SK-N-SH treated with all-trans-retinoic acid at 6 μM for 48 hours (cell line): ENCODE results near the gene NDUFAF2.

Experiments used
- ATAC-seq: fragments of 200-7000 bp; cut with Tn5 transposase; 3 replicates; pipeline ENCODE4 v1.9.1; 2020; ENCODE audit warnings: mild to moderate bottlenecking, moderate library complexity
- ARNTL ChIP-seq: fragments of 450-650 bp; formaldehyde crosslinking; IDR thresholded peaks from 2 replicates; pipeline ENCODE4 v1.5.0; 2020; ENCODE audit warnings: low read depth, mild to moderate bottlenecking, moderate library complexity, borderline replicate concordance
- BACH2 ChIP-seq: fragments of 250-450 bp; sonication (Bioruptor Pico); IDR thresholded peaks from 2 replicates; pipeline ENCODE4 v1.9.0; 2021; ENCODE audit warnings: mild to moderate bottlenecking, borderline replicate concordance
- CREB5 ChIP-seq: fragments of 250-450 bp; sonication (Bioruptor Pico); IDR thresholded peaks from 2 replicates; pipeline ENCODE4 v1.5.1; 2020; ENCODE audit warnings: low read depth, mild to moderate bottlenecking, moderate library complexity
- CSDC2 ChIP-seq: fragments of 250-450 bp; sonication (Bioruptor Pico); IDR thresholded peaks from 2 replicates; pipeline ENCODE4 v1.5.0; 2020; ENCODE audit warnings: mild to moderate bottlenecking, moderate library complexity
- CSRNP3 ChIP-seq: fragments of 250-450 bp; sonication (Bioruptor Pico); IDR thresholded peaks from 2 replicates; pipeline ENCODE4 v1.5.1; 2021; ENCODE audit warnings: mild to moderate bottlenecking, moderate library complexity
- ESRRG ChIP-seq: fragments of 250-450 bp; sonication (Bioruptor Pico); IDR thresholded peaks from 2 replicates; pipeline ENCODE4 v1.6.1; 2021; ENCODE audit warnings: mild to moderate bottlenecking
- GLIS3 ChIP-seq: fragments of 250-450 bp; sonication (Bioruptor Pico); IDR thresholded peaks from 2 replicates; pipeline ENCODE4 v1.5.0; 2020; ENCODE audit warnings: mild to moderate bottlenecking, moderate library complexity
- ISL1 ChIP-seq: fragments of 250-450 bp; sonication (Bioruptor Pico); IDR thresholded peaks from 2 replicates; pipeline ENCODE4 v2.1.2; 2022; ENCODE audit warnings: mild to moderate bottlenecking, moderate library complexity
- OSR1 ChIP-seq: fragments of 250-450 bp; sonication (Bioruptor Pico); IDR thresholded peaks from 2 replicates; pipeline ENCODE4 v1.8.0; 2022; ENCODE audit warnings: moderate library complexity, mild to moderate bottlenecking, inconsistent platforms
- PATZ1 ChIP-seq: fragments of 250-450 bp; sonication (Bioruptor Pico); IDR thresholded peaks from 2 replicates; pipeline ENCODE4 v1.8.0; 2020; ENCODE audit warnings: mild to moderate bottlenecking, moderate library complexity, borderline replicate concordance
- POU6F1 ChIP-seq: fragments of 250-450 bp; sonication (Bioruptor Pico); IDR thresholded peaks from 2 replicates; pipeline ENCODE4 v1.8.0; 2021; ENCODE audit warnings: low read depth, mild to moderate bottlenecking, moderate library complexity, borderline replicate concordance
- PPARA ChIP-seq: fragments of 250-450 bp; sonication (Bioruptor Pico); IDR thresholded peaks from 2 replicates; pipeline ENCODE4 v1.5.0; 2020; ENCODE audit warnings: mild to moderate bottlenecking, borderline replicate concordance
- RARB ChIP-seq: fragments of 250-450 bp; sonication (Bioruptor Pico); IDR thresholded peaks from 2 replicates; pipeline ENCODE4 v1.8.0; 2021; ENCODE audit warnings: mild to moderate bottlenecking, moderate library complexity
- TOX ChIP-seq: fragments of 250-450 bp; sonication (Bioruptor Pico); IDR thresholded peaks from 2 replicates; pipeline ENCODE4 v1.8.0; 2021; ENCODE audit warnings: mild to moderate bottlenecking, moderate library complexity, borderline replicate concordance
- ZC3H10 ChIP-seq: fragments of 250-450 bp; sonication (Bioruptor Pico); IDR thresholded peaks from 2 replicates; pipeline ENCODE4 v1.5.1; 2021; ENCODE audit warnings: mild to moderate bottlenecking, moderate library complexity
- ZFP3 ChIP-seq: fragments of 250-450 bp; sonication (Bioruptor Pico); IDR thresholded peaks from 2 replicates; pipeline ENCODE4 v1.5.0; 2020; ENCODE audit warnings: mild to moderate bottlenecking, moderate library complexity
- ZFP30 ChIP-seq: fragments of 450-650 bp; formaldehyde crosslinking; IDR thresholded peaks from 2 replicates; pipeline ENCODE4 v1.5.0; 2022; ENCODE audit warnings: mild to moderate bottlenecking, moderate library complexity
- ZNF565 ChIP-seq: fragments of 450-650 bp; formaldehyde crosslinking; conservative IDR thresholded peaks from 2 replicates; pipeline ENCODE4 v1.5.0; 2020; ENCODE audit warnings: low read depth, mild to moderate bottlenecking, moderate library complexity
- ZNF70 ChIP-seq: fragments of 450-650 bp; formaldehyde crosslinking; IDR thresholded peaks from 2 replicates; pipeline ENCODE4 v1.5.0; 2020; ENCODE audit warnings: mild to moderate bottlenecking, moderate library complexity
- ZNF8 ChIP-seq: fragments of 450-650 bp; formaldehyde crosslinking; IDR thresholded peaks from 2 replicates; pipeline ENCODE4 v1.5.0; 2020; ENCODE audit warnings: mild to moderate bottlenecking, moderate library complexity

NDUFAF2 gene

GRCh38 chr5:61141801-61142200 lies 196.8 kb downstream of the NDUFAF2 start (continued):
- TF ChIP-seq ZNF565 (CRISPR knock-in tag): no peak
- TF ChIP-seq ZNF8 (CRISPR knock-in tag): no peak
- TF ChIP-seq ZFP30 (CRISPR knock-in tag): no peak
- TF ChIP-seq CSDC2 (CRISPR knock-in tag): no peak
- TF ChIP-seq ISL1 (CRISPR knock-in tag): no peak
- no peak for TF ChIP-seq ZC3H10 (CRISPR knock-in tag)

GRCh38 chr5:61142391-61142790 lies 197.4 kb downstream of the NDUFAF2 start:
- no peak for ATAC-seq
- TF ChIP-seq ZC3H10 (CRISPR knock-in tag) (no peak), ZFP3 (CRISPR knock-in tag) (no peak), ESRRG (no peak), TOX (CRISPR knock-in tag) (no peak)
- TF ChIP-seq, all 23 proteins: peak for 0

GRCh38 chr5:61142811-61143210 lies 197.8 kb downstream of the NDUFAF2 start:
- TF ChIP-seq CREB5 (CRISPR knock-in tag) (no peak), ESRRG (no peak), ZC3H10 (CRISPR knock-in tag) (no peak), ZNF565 (CRISPR knock-in tag) (no peak), ZNF70 (no peak), ZNF8 (CRISPR knock-in tag) (no peak), GLIS3 (CRISPR knock-in tag) (no peak), PPARA (CRISPR knock-in tag) (no peak), POU6F1 (CRISPR knock-in tag) (no peak), RARB (CRISPR knock-in tag) (no peak), ISL1 (CRISPR knock-in tag) (no peak), CSRNP3 (CRISPR knock-in tag) (no peak), ZFP30 (CRISPR knock-in tag) (no peak), OSR1 (no peak), ZFP3 (CRISPR knock-in tag) (no peak), TOX (CRISPR knock-in tag) (no peak)
- no peak for ATAC-seq

GRCh38 chr5:61148515-61148914 lies 203.5 kb downstream of the NDUFAF2 start:
- no peak for ATAC-seq
- no peak for TF ChIP-seq CSDC2 (CRISPR knock-in tag)
- TF ChIP-seq CSRNP3 (CRISPR knock-in tag): no peak
- no peak for TF ChIP-seq ZNF8 (CRISPR knock-in tag)
- TF ChIP-seq GLIS3 (CRISPR knock-in tag): no peak
- no peak for TF ChIP-seq OSR1
- TF ChIP-seq ARNTL: no peak
- no peak for TF ChIP-seq BACH2 (CRISPR knock-in tag)
- no peak for TF ChIP-seq PATZ1
- no peak for TF ChIP-seq ZNF565 (CRISPR knock-in tag)
- TF ChIP-seq ISL1 (CRISPR knock-in tag): no peak
- TF ChIP-seq ZNF70: no peak
- TF ChIP-seq CREB5 (CRISPR knock-in tag): no peak
- TF ChIP-seq PPARA (CRISPR knock-in tag): no peak
- TF ChIP-seq POU6F1 (CRISPR knock-in tag): no peak
- no peak for TF ChIP-seq TOX (CRISPR knock-in tag)
- no peak for TF ChIP-seq ZC3H10 (CRISPR knock-in tag)
